Suprapubic skin (tissue), 4 donors: ENCODE results near the gene LORICRIN.

Experiments used
- CTCF ChIP-seq, 2 donors: fragments of 200-600 bp in 1 of 2; fragments of 450-650 bp in 1 of 2; sonication (generic) in 1 of 2; IDR thresholded peaks; one replicate each; pipeline ENCODE4 v1.5.1; 2016 to 2019; ENCODE audit warnings: antibody characterized with exemption in 2 of 2, mild to moderate bottlenecking in 1 of 2, moderate library complexity in 1 of 2
- POLR2A ChIP-seq, 2 donors: fragments of 450-650 bp; IDR thresholded peaks; one replicate each; pipeline ENCODE4 v1.6.1; 2017; ENCODE audit warnings: antibody characterized with exemption in 2 of 2, mild to moderate bottlenecking in 2 of 2, moderate library complexity in 2 of 2
- POLR2AphosphoS5 ChIP-seq, 3 donors: sonication (generic); formaldehyde crosslinking; IDR thresholded peaks; one replicate each; pipeline ENCODE4 v1.6.1; 2017; ENCODE audit warnings: antibody characterized with exemption in 3 of 3

DNA sequence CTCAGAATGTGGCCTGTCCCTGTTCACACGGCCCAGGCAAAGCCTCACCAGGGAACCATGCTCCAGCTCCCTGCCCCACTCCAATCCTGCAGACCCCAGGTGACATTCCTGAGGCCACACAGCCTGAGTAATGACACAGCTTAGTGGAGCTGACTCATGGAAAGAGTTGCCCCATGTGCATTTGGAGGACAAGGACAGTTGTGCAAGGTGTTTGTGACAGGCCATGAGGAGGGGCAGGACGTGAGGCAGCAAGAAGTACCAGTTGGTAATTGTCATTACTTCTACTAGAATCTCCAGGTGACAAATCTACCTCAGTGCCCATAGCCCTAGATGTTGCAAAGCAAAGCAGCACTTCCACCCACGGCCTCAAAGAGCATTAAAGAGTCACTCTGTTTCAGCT lies 26.9 kb upstream of the LORICRIN start:
- no peak for TF ChIP-seq CTCF (IDR thresholded peaks at IDR 0.05)
- no peak for TF ChIP-seq POLR2A (IDR thresholded peaks at IDR 0.05)
- no peak for TF ChIP-seq POLR2AphosphoS5 (IDR thresholded peaks at IDR 0.05)
